ENCODE results near the gene SDCCAG8. TPM values are rescaled to one million over a fixed set of nuclear protein-coding genes. Genes with fewer than 3 reads are reported as not detected.

The SDCCAG8 gene
- total RNA-seq, 1 donor from 2014 or later = 19.8 TPM

DNA sequence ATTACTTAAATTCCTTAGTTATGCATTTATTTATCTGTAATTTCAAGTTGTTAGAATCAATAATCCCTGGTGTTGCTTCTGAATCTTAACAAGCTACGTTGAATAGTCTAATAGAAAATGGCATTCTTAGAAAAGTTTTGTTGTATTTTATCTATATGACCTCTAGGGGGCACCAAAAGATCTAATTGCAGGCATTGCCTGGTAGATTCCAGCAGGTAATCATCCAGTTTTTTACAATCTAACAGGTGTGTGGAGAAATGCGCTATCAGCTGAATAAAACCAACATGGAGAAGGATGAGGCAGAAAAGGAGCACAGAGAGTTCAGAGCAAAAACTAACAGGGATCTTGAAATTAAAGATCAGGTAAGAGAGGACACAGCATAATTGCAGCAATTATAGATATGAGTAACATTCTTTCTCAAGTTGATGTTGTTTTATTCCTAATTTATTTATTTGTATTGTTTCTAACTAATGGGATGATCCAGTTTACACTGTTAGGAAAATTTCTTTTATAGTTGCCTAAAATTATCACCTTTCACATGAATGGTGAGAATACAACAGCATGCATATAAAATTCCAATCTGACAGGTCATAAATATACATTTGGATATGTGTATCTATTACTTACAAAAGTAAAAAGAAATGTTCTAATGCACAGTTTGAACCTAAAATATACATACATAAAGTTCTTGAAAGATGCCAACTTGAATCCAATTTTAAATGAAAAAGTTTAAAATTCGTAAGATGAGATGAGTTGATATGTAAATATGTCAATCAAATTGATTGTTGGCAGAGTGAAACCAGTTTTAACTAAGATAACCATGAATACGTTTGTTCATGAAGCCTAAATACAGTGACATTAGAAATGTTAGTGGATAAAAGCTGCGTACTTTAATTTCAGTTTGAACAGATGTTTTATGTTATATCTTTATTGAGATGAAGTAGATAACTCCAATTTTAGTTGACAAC is 88.4 kb downstream of the SDCCAG8 start:
- H3K9me3 Mint-ChIP-seq (ENCODE audit: low read depth) = no peaks in the 10 kb centered on the region
- H3K4me1 Mint-ChIP-seq (ENCODE audit: low read depth) = peaks cover 2% of the 10 kb centered on the region
- no peak overlapping the region for H3K4me3 Mint-ChIP-seq (ENCODE audit: unreplicated experiment)
- H3K36me3 Mint-ChIP-seq (ENCODE audit: low read depth) = peaks cover 14% of the 10 kb centered on the region
- TF ChIP-seq, protein P1, sequence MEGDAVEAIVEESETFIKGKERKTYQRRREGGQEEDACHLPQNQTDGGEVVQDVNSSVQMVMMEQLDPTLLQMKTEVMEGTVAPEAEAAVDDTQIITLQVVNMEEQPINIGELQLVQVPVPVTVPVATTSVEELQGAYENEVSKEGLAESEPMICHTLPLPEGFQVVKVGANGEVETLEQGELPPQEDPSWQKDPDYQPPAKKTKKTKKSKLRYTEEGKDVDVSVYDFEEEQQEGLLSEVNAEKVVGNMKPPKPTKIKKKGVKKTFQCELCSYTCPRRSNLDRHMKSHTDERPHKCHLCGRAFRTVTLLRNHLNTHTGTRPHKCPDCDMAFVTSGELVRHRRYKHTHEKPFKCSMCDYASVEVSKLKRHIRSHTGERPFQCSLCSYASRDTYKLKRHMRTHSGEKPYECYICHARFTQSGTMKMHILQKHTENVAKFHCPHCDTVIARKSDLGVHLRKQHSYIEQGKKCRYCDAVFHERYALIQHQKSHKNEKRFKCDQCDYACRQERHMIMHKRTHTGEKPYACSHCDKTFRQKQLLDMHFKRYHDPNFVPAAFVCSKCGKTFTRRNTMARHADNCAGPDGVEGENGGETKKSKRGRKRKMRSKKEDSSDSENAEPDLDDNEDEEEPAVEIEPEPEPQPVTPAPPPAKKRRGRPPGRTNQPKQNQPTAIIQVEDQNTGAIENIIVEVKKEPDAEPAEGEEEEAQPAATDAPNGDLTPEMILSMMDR (IDR thresholded peaks at IDR 0.05) = peak; percentile 98
- no peaks in the 10 kb centered on the region for H3K27me3 Mint-ChIP-seq (ENCODE audit: low read depth)
- no peak for DNase-seq (ENCODE audit: low spot score)
- H3K27ac Mint-ChIP-seq (ENCODE audit: unreplicated experiment) = no peak overlapping the region

DNA sequence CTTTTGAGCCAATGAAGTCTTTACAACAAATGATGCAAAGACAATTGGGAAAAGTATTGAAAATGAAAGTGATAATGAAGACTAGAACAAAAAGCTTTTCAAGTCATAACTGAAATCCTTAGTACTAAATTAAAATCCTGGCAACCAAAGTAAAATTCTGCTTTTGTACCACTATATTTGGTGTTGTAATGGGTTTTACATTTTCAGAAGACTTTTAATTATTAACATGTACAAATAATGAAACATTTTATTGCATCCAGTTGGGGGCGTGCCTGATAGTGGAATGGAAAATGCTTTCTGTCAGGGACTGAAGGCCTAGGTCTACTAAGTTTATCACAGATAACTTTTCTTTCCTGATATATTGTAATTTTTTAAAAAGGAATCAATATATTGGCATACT is 89.4 kb downstream of the SDCCAG8 start:
- Mint-ChIP-seq H3K4me1 (ENCODE audit: low read depth) (peaks cover 2% of the 10 kb centered on the region), H3K27ac (ENCODE audit: unreplicated experiment) (no peak overlapping the region), H3K9me3 (ENCODE audit: low read depth) (no peaks in the 10 kb centered on the region), H3K27me3 (ENCODE audit: low read depth) (no peaks in the 10 kb centered on the region), H3K36me3 (ENCODE audit: low read depth) (peaks cover 11% of the 10 kb centered on the region), H3K4me3 (ENCODE audit: unreplicated experiment) (no peak overlapping the region)
- TF ChIP-seq, protein P1 (IDR thresholded peaks at IDR 0.05) = peak; percentile 69
- DNase-seq (ENCODE audit: low spot score) = no peak

DNA sequence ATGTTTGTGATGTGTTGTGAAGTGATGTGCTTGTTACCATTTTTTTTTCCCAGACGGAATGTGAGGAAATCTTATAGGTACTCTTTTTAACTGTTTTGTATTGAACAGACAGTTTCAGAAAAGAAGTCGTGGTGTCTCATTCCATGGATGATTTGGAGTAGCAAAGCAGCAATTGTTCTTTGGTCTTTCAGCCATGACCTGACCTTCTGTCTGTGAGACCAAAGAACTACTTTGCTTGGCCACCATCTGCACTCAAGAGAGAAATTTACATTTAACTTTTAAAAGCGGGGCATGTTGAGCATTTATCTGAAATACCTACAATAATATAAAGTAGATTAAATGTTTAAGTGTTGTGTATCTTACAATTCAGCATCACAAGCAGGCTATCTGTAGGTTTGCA is 90.2 kb downstream of the SDCCAG8 start:
- peaks cover 6% of the 10 kb centered on the region for H3K36me3 Mint-ChIP-seq (ENCODE audit: low read depth)
- no peak for DNase-seq (ENCODE audit: low spot score)
- TF ChIP-seq, protein P1 (IDR thresholded peaks at IDR 0.05) = no peak
- H3K27ac Mint-ChIP-seq (ENCODE audit: unreplicated experiment) = no peak overlapping the region
- no peak overlapping the region for H3K4me3 Mint-ChIP-seq (ENCODE audit: unreplicated experiment)
- H3K27me3 Mint-ChIP-seq (ENCODE audit: low read depth) = no peaks in the 10 kb centered on the region
- H3K4me1 Mint-ChIP-seq (ENCODE audit: low read depth) = peaks cover 2% of the 10 kb centered on the region
- no peaks in the 10 kb centered on the region for H3K9me3 Mint-ChIP-seq (ENCODE audit: low read depth)

DNA sequence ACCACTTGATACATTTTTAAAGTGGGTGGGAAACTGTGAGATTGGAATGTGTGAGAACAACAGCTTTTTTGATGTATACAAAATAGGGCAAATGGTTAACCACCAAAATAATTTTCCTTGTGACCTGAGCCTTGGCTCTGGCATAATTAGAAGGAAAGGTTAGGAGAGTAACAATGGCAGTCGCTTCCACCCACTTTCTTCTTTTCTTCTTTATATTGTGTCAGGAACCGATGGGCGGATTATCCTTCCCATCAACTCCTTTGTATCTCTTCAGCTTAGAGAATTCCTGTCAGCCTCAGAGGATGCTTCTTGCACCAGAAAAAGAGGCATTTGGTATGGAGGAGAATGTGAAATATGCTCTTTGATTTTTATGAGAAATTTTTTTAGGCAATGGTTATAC is 90.6 kb downstream of the SDCCAG8 start:
- Mint-ChIP-seq H3K4me3 (ENCODE audit: unreplicated experiment) (no peak overlapping the region), H3K9me3 (ENCODE audit: low read depth) (no peaks in the 10 kb centered on the region), H3K27ac (ENCODE audit: unreplicated experiment) (no peak overlapping the region), H3K4me1 (ENCODE audit: low read depth) (peaks cover 2% of the 10 kb centered on the region), H3K27me3 (ENCODE audit: low read depth) (no peaks in the 10 kb centered on the region), H3K36me3 (ENCODE audit: low read depth) (peaks cover 5% of the 10 kb centered on the region)
- no peak for DNase-seq (ENCODE audit: low spot score)
- TF ChIP-seq, protein P1 (IDR thresholded peaks at IDR 0.05) = no peak

DNA sequence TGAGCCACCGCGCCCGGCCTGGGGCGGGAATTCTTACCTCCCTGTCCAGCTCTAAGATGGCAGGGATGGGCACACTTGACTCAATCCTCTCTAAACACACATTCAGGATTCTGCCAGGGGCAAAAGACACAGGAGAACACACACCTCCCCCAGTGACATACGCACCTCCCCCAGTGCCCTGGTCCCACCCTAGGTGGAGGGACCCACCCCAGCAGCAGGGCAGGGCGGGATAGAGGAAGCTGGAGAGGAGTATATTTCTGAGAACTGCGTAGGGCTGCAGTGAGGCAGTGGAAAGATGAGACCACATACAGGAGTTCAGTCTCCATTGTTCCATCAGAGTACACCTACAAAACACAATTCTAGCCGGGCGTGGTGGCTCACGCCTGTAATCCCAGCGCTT is 92.5 kb downstream of the SDCCAG8 start:
- TF ChIP-seq, protein P1 (IDR thresholded peaks at IDR 0.05) = no peak
- Mint-ChIP-seq H3K4me3 (ENCODE audit: unreplicated experiment) (no peak overlapping the region), H3K27ac (ENCODE audit: unreplicated experiment) (no peak overlapping the region), H3K36me3 (ENCODE audit: low read depth) (peaks cover 5% of the 10 kb centered on the region), H3K27me3 (ENCODE audit: low read depth) (no peaks in the 10 kb centered on the region), H3K4me1 (ENCODE audit: low read depth) (peaks cover 2% of the 10 kb centered on the region), H3K9me3 (ENCODE audit: low read depth) (no peaks in the 10 kb centered on the region)
- DNase-seq (ENCODE audit: low spot score) = no peak

All from chondrocyte (in vitro differentiated cells).